K562 (cell line): ENCODE measurements around the gene FLRT1. TPM values are rescaled to one million over a fixed set of nuclear protein-coding genes. Genes with fewer than 3 reads are reported as not detected.

Experiments
- ATAC-seq: fragments of 200-7000 bp; cut with Tn5 transposase; 3 replicates; pipeline ENCODE4 v1.9.1; 2020; ENCODE audit warnings: moderate library complexity
- BruUV-seq: library from RNA; stranded (reverse); fragments of 400-500 nt; replicated peaks from 2 replicates; lab custom pipeline; 2021; lab: Mats Ljungman, UMichigan
- CTCF ChIA-PET: fragments of 300-600 bp; formaldehyde crosslinking; extraction: SDS; loops from one replicate; lab custom pipeline; 2021; ENCODE audit warnings: low intra/inter-chr PET ratio; lab: Yijun Ruan, JAX
- POLR2A ChIA-PET: fragments of 300-600, 350-650 bp; sonication (Branson Sonifier 250); formaldehyde crosslinking; extraction: SDS; loops from one replicate; lab custom pipeline; 2021; ENCODE audit warnings: antibody characterized with exemption, inconsistent platforms; lab: Yijun Ruan, JAX
- DNase-seq, 4 experiments: peaks; one replicate each; pipeline versions ENCODE4 v3.0.0 to v3.0.0-alpha.2; 2011 to 2018; ENCODE audit warnings: low spot score in 3 of 4, mixed read lengths in 3 of 4; ENCODE audit errors: extremely low read depth in 1 of 4
- FAIRE-seq: peaks from 2 replicates; lab custom pipeline; 2011; peaks lifted over from hg19 to GRCh38; lab: Jason Lieb, UNC
- H2AFZ ChIP-seq: 2 replicates; pipeline ENCODE4 v1.6.0; 2011; ENCODE audit warnings: low read depth, low read length, control low read depth, inconsistent platforms
- H3K27ac ChIP-seq: fragments of 200-600 bp; 3 replicates; pipeline ENCODE4 v1.8.0; 2011; ENCODE audit warnings: low read depth, mild to moderate bottlenecking, control low read depth, inconsistent platforms, low read length, moderate library complexity, mixed read lengths; ENCODE audit errors: extremely low read depth
- H3K27me3 ChIP-seq, 2 experiments: fragments of 300-600 bp in 1 of 2; 2 replicates in 1 of 2; 3 replicates in 1 of 2; pipeline versions ENCODE4 v1.6.0 to v1.8.0; 2011; ENCODE audit warnings: inconsistent platforms in 2 of 2, low read length in 2 of 2, mild to moderate bottlenecking in 1 of 2, mixed read lengths in 1 of 2, moderate library complexity in 1 of 2; ENCODE audit not compliant: control insufficient read depth in 2 of 2, insufficient read depth in 2 of 2
- H3K36me3 ChIP-seq: fragments of 300-600 bp; 3 replicates; pipeline ENCODE4 v1.8.0; 2011; ENCODE audit warnings: mild to moderate bottlenecking, low read length, inconsistent platforms; ENCODE audit not compliant: control insufficient read depth, insufficient read depth
- H3K4me1 ChIP-seq, 2 experiments: fragments of 200-600 bp in 1 of 2; replicated peaks in 1 of 2; 2 replicates in 1 of 2; 3 replicates in 1 of 2; pipeline versions ENCODE4 v1.5.1 to v1.8.0; 2011; ENCODE audit warnings: inconsistent platforms in 2 of 2, low read length in 2 of 2, mild to moderate bottlenecking in 1 of 2, mixed read lengths in 1 of 2, moderate library complexity in 1 of 2; ENCODE audit not compliant: control insufficient read depth in 2 of 2, insufficient read depth in 2 of 2
- H3K4me2 ChIP-seq: 2 replicates; pipeline ENCODE4 v1.6.1; 2011; ENCODE audit warnings: low read length, control low read depth, inconsistent platforms, mixed read lengths; ENCODE audit not compliant: insufficient read depth
- H3K4me3 ChIP-seq: fragments of 200-600 bp; sonication (generic), shearing (Covaris generic); 2 replicates; pipeline ENCODE4 v1.5.1; 2016; ENCODE audit warnings: control low read depth, inconsistent platforms
- H3K79me2 ChIP-seq: fragments of 200-600 bp; 3 replicates; pipeline ENCODE4 v1.8.0; 2011; ENCODE audit warnings: low read length, inconsistent platforms; ENCODE audit not compliant: control insufficient read depth, insufficient read depth
- H3K9ac ChIP-seq, 2 experiments: 2 replicates each; pipeline versions ENCODE4 v1.6.0 to v1.6.1; 2011; ENCODE audit warnings: low read depth in 2 of 2, low read length in 2 of 2, control low read depth in 1 of 2, inconsistent platforms in 1 of 2, mild to moderate bottlenecking in 1 of 2, mixed read lengths in 1 of 2; ENCODE audit not compliant: insufficient read depth in 1 of 2
- H3K9me1 ChIP-seq: one replicate; pipeline ENCODE4 v1.6.0; 2011; ENCODE audit warnings: inconsistent platforms, mild to moderate bottlenecking, low read length, moderate library complexity; ENCODE audit not compliant: control insufficient read depth, insufficient read depth
- H3K9me3 ChIP-seq: replicated peaks from 2 replicates; pipeline ENCODE4 v1.5.1; 2011; ENCODE audit warnings: low read depth, low read length, inconsistent platforms; ENCODE audit not compliant: control insufficient read depth, insufficient read depth
- H4K20me1 ChIP-seq: replicated peaks from 2 replicates; pipeline ENCODE4 v1.6.1; 2011; ENCODE audit warnings: low read length, inconsistent platforms, mixed read lengths; ENCODE audit not compliant: control insufficient read depth, insufficient read depth
- SMC3 ChIP-seq: conservative IDR thresholded peaks from 2 replicates; pipeline ENCODE4 v1.6.1; 2011; ENCODE audit warnings: low read depth, low read length, improper control_type of control experiment; ENCODE audit not compliant: insufficient read depth
- WGBS: fragments of 100-300 bp; shearing (Covaris generic); methylation state at CpG from one replicate; pipeline ENCODE4 v1.1.6; 2016; ENCODE audit warnings: low coverage, mixed read lengths; ENCODE audit not compliant: insufficient coverage; ENCODE audit errors: missing lambda C conversion rate; 5-methylcytosine and 5-hydroxymethylcytosine counted together
- in situ Hi-C: fragments of 300-500 bp; cut with MboI; formaldehyde crosslinking; loops from 4 replicates; pipeline ENCODE4 v1.15.0; 2018; ENCODE audit warnings: inconsistent platforms, mixed read lengths
- intact Hi-C: fragments of 100-400 bp; cut with micrococcal nuclease; formaldehyde crosslinking; loops from 2 replicates; pipeline ENCODE4 v1.14.2; 2022
- polyA plus RNA-seq, 8 experiments: library from polyadenylated mRNA; depleted of rRNA in 4 of 8; stranded (reverse) in 5 of 8; unstranded in 3 of 8; fragments of >200 nt; fragmentation: Nextera tagmentation in 2 of 8; fragmentation: Illumina TruSeq in 1 of 8; extraction: Ambion mirVana in 2 of 8; extraction: Trizol in 1 of 8; gene quantifications; 2 replicates each; pipeline versions ENCODE4 v1.2.1 to v1.2.3, GENCODE V29; 2011 to 2014; ENCODE audit warnings: inconsistent platforms in 1 of 8, missing spikeins in 1 of 8
- total RNA-seq, 7 experiments: library from RNA; depleted of rRNA in 6 of 7; stranded (reverse); fragments of >200 nt in 6 of 7; fragmentation: Illumina TruSeq in 2 of 7; extraction: Trizol in 2 of 7; gene quantifications; 2 replicates each; pipeline versions ENCODE4 v1.2.1 to v1.2.3, GENCODE V29; 2011 to 2021; ENCODE audit warnings: low replicate concordance in 1 of 7
- TF ChIP-seq, protein P1 (sequence below), 2 experiments: fragments of 450-650 bp; formaldehyde crosslinking in 1 of 2; IDR thresholded peaks; 2 replicates each; pipeline versions ENCODE4 v1.4.0 to v1.6.1; 2014 to 2020; ENCODE audit warnings: mild to moderate bottlenecking in 2 of 2, borderline replicate concordance in 1 of 2, low read depth in 1 of 2

The FLRT1 gene
- total and polyA plus RNA-seq, 9 of the 15 experiments (the other 6 are each of a cell fraction or from before 2014, with no cell fraction given), result not detected

DNA sequence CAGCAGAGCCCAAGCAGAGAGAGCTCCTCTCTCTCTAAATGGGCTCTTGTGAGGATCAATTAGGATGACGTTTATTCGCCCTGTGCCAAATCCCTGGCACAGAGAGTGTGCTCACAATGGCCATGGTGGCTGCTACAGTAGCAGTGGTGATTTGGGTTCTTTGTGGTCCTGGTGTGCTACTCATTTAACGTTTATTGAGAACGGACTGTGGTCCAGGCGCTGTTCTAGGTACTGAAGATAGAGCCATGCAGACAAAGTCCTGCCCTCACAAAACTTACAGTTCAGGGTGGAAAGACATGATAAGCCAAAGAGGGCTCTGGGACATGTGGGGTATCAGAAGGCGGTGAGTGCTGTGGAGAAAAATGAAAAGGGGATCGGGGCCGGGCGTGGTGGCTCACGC is 44.2 kb upstream of the FLRT1 start:
- 90% methylated on average over 10 of the region's 10 CpGs for WGBS
- POLR2A ChIA-PET, result interaction anchor here (0.7 to 1.8 kb wide), 4 partner anchors 8 to 29 kb away, joined by 3 to 12 read pairs (median 4); no protein-coding TSS in a partner anchor
- BruUV-seq, result no TSS peak
- no peaks in the 10 kb centered on the region for H3K9me3 ChIP-seq
- peaks cover 10% of the 10 kb centered on the region; the same call in 1 of the 2 replicates for H4K20me1 ChIP-seq
- H3K9ac ChIP-seq, result no peak overlapping the region
- CTCF ChIA-PET, result no interaction called here
- no peak overlapping the region for H3K27ac ChIP-seq
- no peak for TF ChIP-seq SMC3
- TF ChIP-seq, protein P1, sequence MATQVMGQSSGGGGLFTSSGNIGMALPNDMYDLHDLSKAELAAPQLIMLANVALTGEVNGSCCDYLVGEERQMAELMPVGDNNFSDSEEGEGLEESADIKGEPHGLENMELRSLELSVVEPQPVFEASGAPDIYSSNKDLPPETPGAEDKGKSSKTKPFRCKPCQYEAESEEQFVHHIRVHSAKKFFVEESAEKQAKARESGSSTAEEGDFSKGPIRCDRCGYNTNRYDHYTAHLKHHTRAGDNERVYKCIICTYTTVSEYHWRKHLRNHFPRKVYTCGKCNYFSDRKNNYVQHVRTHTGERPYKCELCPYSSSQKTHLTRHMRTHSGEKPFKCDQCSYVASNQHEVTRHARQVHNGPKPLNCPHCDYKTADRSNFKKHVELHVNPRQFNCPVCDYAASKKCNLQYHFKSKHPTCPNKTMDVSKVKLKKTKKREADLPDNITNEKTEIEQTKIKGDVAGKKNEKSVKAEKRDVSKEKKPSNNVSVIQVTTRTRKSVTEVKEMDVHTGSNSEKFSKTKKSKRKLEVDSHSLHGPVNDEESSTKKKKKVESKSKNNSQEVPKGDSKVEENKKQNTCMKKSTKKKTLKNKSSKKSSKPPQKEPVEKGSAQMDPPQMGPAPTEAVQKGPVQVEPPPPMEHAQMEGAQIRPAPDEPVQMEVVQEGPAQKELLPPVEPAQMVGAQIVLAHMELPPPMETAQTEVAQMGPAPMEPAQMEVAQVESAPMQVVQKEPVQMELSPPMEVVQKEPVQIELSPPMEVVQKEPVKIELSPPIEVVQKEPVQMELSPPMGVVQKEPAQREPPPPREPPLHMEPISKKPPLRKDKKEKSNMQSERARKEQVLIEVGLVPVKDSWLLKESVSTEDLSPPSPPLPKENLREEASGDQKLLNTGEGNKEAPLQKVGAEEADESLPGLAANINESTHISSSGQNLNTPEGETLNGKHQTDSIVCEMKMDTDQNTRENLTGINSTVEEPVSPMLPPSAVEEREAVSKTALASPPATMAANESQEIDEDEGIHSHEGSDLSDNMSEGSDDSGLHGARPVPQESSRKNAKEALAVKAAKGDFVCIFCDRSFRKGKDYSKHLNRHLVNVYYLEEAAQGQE (IDR thresholded peaks at IDR 0.05; ENCODE audit: borderline replicate concordance), result peak; percentile 16; the same call in 1 of the 2 replicates
- TF ChIP-seq, protein P1 (CRISPR knock-in tag; IDR thresholded peaks at IDR 0.05; ENCODE audit: low read depth), result no peak
- no peak for ATAC-seq
- H2AFZ ChIP-seq, result no peak overlapping the region
- H3K27me3 ChIP-seq, result no peaks in the 10 kb centered on the region
- no peak for DNase-seq
- intact Hi-C loops (no loop called here), in situ Hi-C loops (no loop called here)
- FAIRE-seq, result no peak
- no peaks in the 10 kb centered on the region for H3K9me1 ChIP-seq
- H3K36me3 ChIP-seq, result peaks cover 73% of the 10 kb centered on the region; the same call in 2 of the 3 replicates
- H3K4me2 ChIP-seq, result no peak overlapping the region
- no peak overlapping the region for H3K4me3 ChIP-seq
- H3K4me1 ChIP-seq, result peaks cover 7 to 18% of the 10 kb centered on the region in 2 experiments; a peak in 4 of 5 replicates
- H3K79me2 ChIP-seq, result peaks cover 24% of the 10 kb centered on the region
